Activated CD8-positive, alpha-beta memory T cell treated with anti-CD3 and anti-CD28 coated beads, Interleukin-2, amount 50 U/mL, for 1 hour (primary cell): Measurements from ENCODE around the gene SYNDIG1.

Source experiments
- DNase-seq: peaks from one replicate; pipeline ENCODE4 v3.0.0-alpha.2; 2020; ENCODE audit errors: extremely low read depth

SYNDIG1 gene

DNA sequence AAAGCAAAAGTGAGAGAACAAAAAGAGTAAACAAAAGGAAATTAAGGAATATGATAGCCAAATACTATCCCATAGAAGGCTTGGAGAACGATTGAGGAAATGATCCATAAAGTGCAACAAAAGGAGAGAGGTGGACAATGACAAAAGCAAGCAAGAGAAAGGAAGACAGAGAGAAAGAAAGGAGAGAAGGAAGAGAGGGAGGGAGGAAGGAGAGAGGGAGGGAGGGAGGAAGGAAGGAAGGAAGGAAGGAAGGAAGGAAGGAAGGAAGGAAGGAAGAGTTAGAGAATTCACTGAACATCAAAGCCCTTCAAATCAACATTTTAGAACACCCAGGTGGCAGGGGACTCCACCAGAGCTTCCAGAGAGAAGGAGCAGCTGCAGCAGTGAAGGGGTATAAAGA, 185.0 kb downstream of the SYNDIG1 start:
- DNase-seq = no peak

GRCh38 chr20:24656391-24656790, 187.0 kb downstream of the SYNDIG1 start:
- no peak for DNase-seq

GRCh38 chr20:24657196-24657595, 187.8 kb downstream of the SYNDIG1 start:
- DNase-seq = no peak

- no peak for DNase-seq
Observed at GRCh38 chr20:24657878-24658620, 188.6 kb downstream of the SYNDIG1 start.

DNA sequence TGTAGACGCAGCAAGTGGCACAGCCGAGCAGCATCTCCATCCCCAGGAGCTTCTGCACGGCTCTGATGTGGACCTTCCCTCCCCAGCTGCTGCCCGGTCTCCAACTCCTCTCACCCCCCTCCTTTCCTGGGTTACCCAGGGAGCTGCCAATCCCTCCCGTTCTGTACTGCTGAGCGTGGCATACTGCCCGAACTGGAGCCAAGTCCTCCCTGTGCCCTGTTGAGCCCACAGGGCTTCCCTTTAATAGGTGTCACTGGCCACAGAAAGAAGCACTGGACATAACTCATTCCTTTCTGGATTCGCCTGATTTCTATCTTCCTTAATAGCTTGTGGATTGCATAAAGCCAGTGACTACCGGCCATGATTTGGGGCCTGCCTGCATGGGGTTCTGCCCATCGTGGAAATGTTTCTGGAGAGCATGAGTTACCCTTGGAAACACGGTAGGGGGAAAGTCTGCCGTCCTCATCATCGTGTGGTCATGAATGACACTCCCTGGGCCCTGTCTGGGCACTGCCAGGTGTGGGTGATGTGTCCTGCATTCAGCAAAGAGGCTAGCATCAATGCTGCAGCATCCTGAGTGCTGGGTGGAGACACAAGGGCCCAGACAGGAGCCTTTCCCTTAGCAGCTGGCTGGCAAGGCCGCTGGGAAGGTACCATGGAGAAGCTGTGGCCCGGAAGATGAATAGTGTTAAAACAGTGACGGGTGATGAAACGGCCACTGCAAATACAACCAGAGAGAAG, 189.7 kb downstream of the SYNDIG1 start:
- no peak for DNase-seq

DNA sequence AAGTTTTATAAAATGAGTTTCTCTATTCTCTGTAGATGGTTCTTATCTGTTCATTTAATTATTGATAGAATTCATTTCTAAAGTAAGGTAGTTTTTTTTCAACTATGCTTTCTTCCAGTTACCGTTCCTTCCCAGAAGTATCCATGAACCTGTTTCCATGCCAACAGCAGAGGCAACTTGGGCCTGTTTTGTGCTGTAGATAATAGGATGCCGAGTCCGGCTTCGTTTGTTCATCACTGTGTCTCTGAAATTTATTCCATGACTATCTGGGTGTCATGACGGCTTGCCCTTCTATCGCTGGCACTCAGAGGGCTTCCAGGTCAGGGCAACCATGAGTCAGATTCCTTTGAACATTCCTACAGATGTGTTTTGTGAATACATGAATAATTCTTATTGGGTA, 190.4 kb downstream of the SYNDIG1 start:
- no peak for DNase-seq

DNA sequence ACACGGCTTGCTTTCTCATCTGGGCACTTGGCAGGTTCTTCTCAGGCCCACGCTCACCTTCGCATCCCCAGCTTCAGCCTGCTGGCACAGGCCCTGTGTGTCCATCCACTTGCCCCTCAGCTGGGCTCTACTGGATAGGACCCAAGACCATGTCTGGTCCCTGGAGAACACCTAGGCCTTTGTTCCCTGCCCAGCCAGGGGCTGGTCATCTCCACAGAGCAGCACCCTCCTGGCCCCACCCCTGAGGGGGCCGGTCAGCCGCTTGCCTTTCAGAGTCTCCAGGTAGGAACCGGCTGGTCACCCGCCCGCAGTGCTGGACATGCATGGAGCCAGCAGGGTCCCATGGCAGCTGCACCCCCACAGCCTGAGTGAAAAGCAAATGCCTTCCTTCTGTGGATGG, 191.2 kb downstream of the SYNDIG1 start:
- DNase-seq = no peak

- DNase-seq = no peak
Observed at GRCh38 chr20:24661255-24661654, 191.8 kb downstream of the SYNDIG1 start.

DNA sequence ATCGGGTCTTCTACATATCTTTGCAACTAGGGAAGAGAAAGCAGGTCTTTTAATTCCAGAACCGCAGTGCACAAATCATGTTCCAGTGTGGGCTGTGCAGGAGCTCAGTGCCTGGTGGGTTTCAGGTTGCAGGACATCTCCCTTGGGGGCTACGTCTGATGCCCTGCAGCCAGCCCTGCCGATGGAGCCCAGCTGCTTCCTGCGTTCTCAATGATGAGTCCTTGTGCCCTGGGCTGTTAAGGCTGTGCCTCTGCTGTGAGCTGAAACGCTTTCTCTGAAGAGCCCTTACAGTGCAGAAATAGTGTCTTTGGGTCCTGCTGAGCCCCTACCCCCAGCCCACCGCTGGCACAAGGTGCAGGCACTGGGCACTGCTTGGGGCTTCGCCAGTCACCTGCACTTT, 192.9 kb downstream of the SYNDIG1 start:
- no peak for DNase-seq

DNA sequence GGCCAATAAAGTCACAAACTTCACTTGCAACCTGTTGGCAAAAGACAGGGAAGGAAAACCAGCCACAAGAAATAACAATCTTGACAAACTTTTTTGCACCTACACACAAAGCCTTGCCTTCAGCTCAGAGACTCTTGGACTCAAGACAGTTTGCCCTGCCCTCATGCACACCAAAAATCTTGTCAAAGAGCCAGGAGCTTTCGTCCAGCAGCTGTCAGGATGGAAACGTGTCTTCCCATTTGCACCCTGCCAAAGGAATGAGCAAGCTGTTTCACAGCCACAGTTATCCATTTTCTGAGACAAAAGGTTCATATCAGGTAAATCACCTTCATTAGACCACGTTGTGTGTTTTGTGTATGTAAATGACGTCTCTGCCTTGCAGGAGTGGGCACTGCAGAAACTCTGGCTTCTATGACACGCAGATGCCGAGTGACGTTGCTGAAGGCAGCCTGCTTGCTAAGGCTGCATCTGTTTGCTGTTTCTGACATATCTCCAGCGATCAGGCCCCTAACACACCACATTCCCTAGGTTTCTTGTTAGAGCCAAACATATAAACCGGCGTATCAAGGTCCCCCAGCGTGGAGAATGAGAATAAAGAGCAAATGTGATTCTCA, 193.4 kb downstream of the SYNDIG1 start:
- no peak for DNase-seq

- DNase-seq = no peak
Observed at GRCh38 chr20:24663496-24663895, 194.1 kb downstream of the SYNDIG1 start.

- no peak for DNase-seq
Observed at GRCh38 chr20:24664266-24664986, 195.0 kb downstream of the SYNDIG1 start.

GRCh38 chr20:24665196-24665595, 195.8 kb downstream of the SYNDIG1 start:
- no peak for DNase-seq

DNA sequence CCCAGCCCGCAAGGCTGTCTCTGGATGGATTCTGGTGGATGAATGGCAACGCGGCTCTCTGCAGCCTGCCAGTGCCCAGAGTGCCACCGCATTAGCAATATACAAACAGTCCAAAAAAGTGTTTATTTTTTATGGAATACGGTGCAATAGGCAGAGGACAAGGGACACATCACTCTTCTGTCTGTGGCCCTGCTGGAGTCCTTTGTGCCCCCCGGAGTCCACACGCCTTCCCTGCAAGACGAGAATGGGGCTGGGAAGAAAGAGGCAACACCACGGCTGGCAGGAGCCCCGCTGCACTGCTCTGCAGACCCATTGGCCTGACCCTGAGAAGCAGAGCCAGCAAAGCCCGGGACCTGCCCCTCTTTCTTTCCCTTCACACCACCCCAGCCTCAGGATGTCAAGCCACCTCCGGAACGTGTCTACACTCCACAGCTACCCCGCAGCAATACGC, 196.3 kb downstream of the SYNDIG1 start:
- no peak for DNase-seq

GRCh38 chr20:24667689-24668383, 198.4 kb downstream of the SYNDIG1 start:
- DNase-seq = no peak

GRCh38 chr20:24668384-24668702, 198.9 kb downstream of the SYNDIG1 start:
- DNase-seq = no peak

- DNase-seq = no peak
Observed at GRCh38 chr20:24668791-24669190, 199.4 kb downstream of the SYNDIG1 start.

- no peak for DNase-seq
Observed at GRCh38 chr20:24669701-24670100, 200.3 kb downstream of the SYNDIG1 start.

- DNase-seq = no peak
Observed at GRCh38 chr20:24670341-24670872, 201.0 kb downstream of the SYNDIG1 start.

GRCh38 chr20:24670981-24671380, 201.6 kb downstream of the SYNDIG1 start:
- no peak for DNase-seq

DNA sequence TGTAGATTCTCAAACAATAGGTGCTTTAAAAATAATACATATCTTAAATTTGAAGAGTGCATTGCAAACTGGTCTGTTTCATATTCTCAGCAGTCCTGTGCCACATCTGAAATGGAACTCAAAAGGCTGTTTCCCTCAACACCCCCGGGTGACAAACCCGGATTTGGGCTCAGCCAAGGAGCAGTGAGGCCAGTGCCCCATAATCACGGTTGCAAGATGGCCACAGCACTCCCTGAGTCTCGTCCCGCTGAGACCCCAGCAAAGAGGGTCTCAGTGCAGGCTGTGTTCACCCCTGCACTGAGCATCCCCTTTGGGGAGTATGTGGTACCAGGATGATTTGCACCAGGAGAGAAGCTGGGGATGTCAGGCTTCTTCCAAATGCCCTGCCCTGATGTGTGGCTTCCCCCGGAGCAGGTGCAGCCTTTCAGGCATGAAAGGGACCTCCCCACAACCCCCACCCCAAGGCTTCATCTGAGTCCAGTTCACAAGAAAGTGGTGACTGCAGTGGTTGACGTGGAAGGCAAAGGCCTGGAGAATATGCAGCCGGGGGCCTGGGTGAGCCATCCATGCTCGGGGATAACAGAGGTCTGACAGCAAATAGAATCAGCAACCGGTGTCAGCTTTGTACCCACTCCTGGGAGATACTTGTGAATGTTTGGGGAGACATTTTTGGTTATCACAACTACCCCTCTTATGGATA, 202.9 kb downstream of the SYNDIG1 start:
- DNase-seq = no peak
